Karpas-422 (cell line): ENCODE measurements around the gene FGD4. TPM values are rescaled to one million over a fixed set of nuclear protein-coding genes. Genes with fewer than 3 reads are reported as not detected.

ENCODE experiments used
- DNase-seq: peaks from one replicate; pipeline ENCODE4 v3.0.0-alpha.2; 2015
- H2AFZ ChIP-seq: fragments of 200-600 bp; sonication (generic); 2 replicates; pipeline ENCODE4 v1.6.1; 2014; ENCODE audit warnings: antibody characterized with exemption, low read length, mixed read lengths
- H3K27ac ChIP-seq: fragments of 200-600 bp; sonication (generic); 2 replicates; pipeline ENCODE4 v1.5.1; 2014; ENCODE audit warnings: mild to moderate bottlenecking, low read length, moderate library complexity
- H3K27me3 ChIP-seq: fragments of 200-600 bp; sonication (generic); 2 replicates; pipeline ENCODE4 v1.6.1; 2014; ENCODE audit warnings: low read length, mixed read lengths
- H3K36me3 ChIP-seq: fragments of 200-600 bp; sonication (generic); 2 replicates; pipeline ENCODE4 v1.6.1; 2014; ENCODE audit warnings: low read length, mixed read lengths; ENCODE audit not compliant: insufficient read depth
- H3K4me1 ChIP-seq: fragments of 200-600 bp; sonication (generic); 2 replicates; pipeline ENCODE4 v1.6.1; 2014; ENCODE audit warnings: mild to moderate bottlenecking, low read length, mixed read lengths
- H3K4me2 ChIP-seq: fragments of 200-600 bp; sonication (generic); 2 replicates; pipeline ENCODE4 v1.6.1; 2014; ENCODE audit warnings: low read length, low read depth, mild to moderate bottlenecking; ENCODE audit not compliant: poor library complexity, severe bottlenecking
- H3K4me3 ChIP-seq: fragments of 200-600 bp; sonication (generic); 2 replicates; pipeline ENCODE4 v1.5.1; 2014; ENCODE audit warnings: mild to moderate bottlenecking, antibody characterized with exemption, low read length, mixed read lengths
- H3K79me2 ChIP-seq: fragments of 200-600 bp; sonication (generic); 2 replicates; pipeline ENCODE4 v1.6.1; 2014; ENCODE audit warnings: mild to moderate bottlenecking, low read length, mixed read lengths
- H3K9ac ChIP-seq: fragments of 200-600 bp; sonication (generic); 2 replicates; pipeline ENCODE4 v1.6.0; 2014; ENCODE audit warnings: low read length
- H3K9me2 ChIP-seq: fragments of 200-600 bp; sonication (generic), shearing (Covaris generic); replicated peaks from 2 replicates; pipeline ENCODE4 v1.6.0; 2014; ENCODE audit warnings: mild to moderate bottlenecking, low read length, moderate library complexity; ENCODE audit not compliant: insufficient read depth
- H3K9me3 ChIP-seq: fragments of 300-700, 200-600 bp; sonication (generic); 2 replicates; pipeline ENCODE4 v1.6.1; 2014; ENCODE audit warnings: low read length, mixed read lengths
- H4K20me1 ChIP-seq: fragments of 200-600 bp; sonication (generic); 2 replicates; pipeline ENCODE4 v1.6.1; 2014; ENCODE audit warnings: mild to moderate bottlenecking, antibody characterized with exemption, low read length, low read depth; ENCODE audit not compliant: insufficient read depth
- total RNA-seq: library from RNA; depleted of rRNA; stranded (reverse); fragments of >200 nt; shearing (Covaris generic); gene quantifications from 2 replicates; pipeline ENCODE4 v1.2.3, GENCODE V29; 2014; ENCODE audit warnings: low replicate concordance

Gene FGD4
- total RNA-seq, 1 experiment from 2014 or later: 0.11 TPM

GRCh38 chr12:32369202-32369601 lies 30.2 kb upstream of the FGD4 start:
- Histone ChIP-seq H3K36me3 (no peaks in the 10 kb centered on the region), H3K4me3 (no peak overlapping the region), H3K4me2 (no peak overlapping the region), H2AFZ (no peak overlapping the region), H4K20me1 (no peaks in the 10 kb centered on the region), H3K9ac (no peak overlapping the region), H3K27me3 (no peaks in the 10 kb centered on the region), H3K9me2 (no peaks in the 10 kb centered on the region), H3K79me2 (no peaks in the 10 kb centered on the region), H3K9me3 (no peaks in the 10 kb centered on the region), H3K27ac (no peak overlapping the region), H3K4me1 (no peaks in the 10 kb centered on the region)
- DNase-seq: no peak

- H3K27ac ChIP-seq: no peak overlapping the region
Measured at GRCh38 chr12:32377344-32378055, 21.9 kb upstream of the FGD4 start.

GRCh38 chr12:32379213-32379612 lies 20.1 kb upstream of the FGD4 start:
- H2AFZ ChIP-seq: no peak overlapping the region
- no peak overlapping the region for H3K4me2 ChIP-seq

More at GRCh38 chr12:32377344-32378055, 21.9 kb upstream of the FGD4 start:
- Histone ChIP-seq H2AFZ (no peak overlapping the region), H3K79me2 (no peaks in the 10 kb centered on the region), H3K27me3 (no peaks in the 10 kb centered on the region), H3K36me3 (no peaks in the 10 kb centered on the region), H3K9ac (no peak overlapping the region), H4K20me1 (no peaks in the 10 kb centered on the region), H3K4me1 (no peaks in the 10 kb centered on the region), H3K4me3 (no peak overlapping the region), H3K4me2 (no peak overlapping the region), H3K9me3 (no peaks in the 10 kb centered on the region), H3K9me2 (no peaks in the 10 kb centered on the region)
- no peak for DNase-seq

GRCh38 chr12:32379667-32380066 lies 19.7 kb upstream of the FGD4 start:
- Histone ChIP-seq H2AFZ (no peak overlapping the region), H3K79me2 (no peaks in the 10 kb centered on the region), H3K9me2 (no peaks in the 10 kb centered on the region), H3K9me3 (no peaks in the 10 kb centered on the region), H3K4me2 (no peak overlapping the region), H3K27ac (no peak overlapping the region), H3K36me3 (no peaks in the 10 kb centered on the region), H4K20me1 (no peaks in the 10 kb centered on the region), H3K4me3 (no peak overlapping the region), H3K27me3 (no peaks in the 10 kb centered on the region), H3K4me1 (no peaks in the 10 kb centered on the region), H3K9ac (no peak overlapping the region)
- no peak for DNase-seq

More at GRCh38 chr12:32379213-32379612, 20.1 kb upstream of the FGD4 start:
- Histone ChIP-seq H3K27me3 (no peaks in the 10 kb centered on the region), H3K4me1 (no peaks in the 10 kb centered on the region), H3K4me3 (no peak overlapping the region), H3K27ac (no peak overlapping the region), H4K20me1 (no peaks in the 10 kb centered on the region), H3K79me2 (no peaks in the 10 kb centered on the region), H3K9me2 (no peaks in the 10 kb centered on the region), H3K9me3 (no peaks in the 10 kb centered on the region), H3K9ac (no peak overlapping the region), H3K36me3 (no peaks in the 10 kb centered on the region)
- DNase-seq: no peak

GRCh38 chr12:32382226-32382625 lies 17.1 kb upstream of the FGD4 start:
- H3K9me2 ChIP-seq: no peaks in the 10 kb centered on the region
- H3K9me3 ChIP-seq: no peaks in the 10 kb centered on the region

GRCh38 chr12:32390572-32391219 lies 8.7 kb upstream of the FGD4 start:
- no peak for DNase-seq
- H3K4me2 ChIP-seq: no peak overlapping the region
- no peaks in the 10 kb centered on the region for H4K20me1 ChIP-seq
- no peaks in the 10 kb centered on the region for H3K9me2 ChIP-seq
- no peak overlapping the region for H3K4me3 ChIP-seq
- no peak overlapping the region for H3K27ac ChIP-seq
- H3K27me3 ChIP-seq: no peaks in the 10 kb centered on the region
- H3K9ac ChIP-seq: no peak overlapping the region
- no peaks in the 10 kb centered on the region for H3K79me2 ChIP-seq
- no peak overlapping the region for H2AFZ ChIP-seq
- H3K4me1 ChIP-seq: no peaks in the 10 kb centered on the region
- H3K9me3 ChIP-seq: no peaks in the 10 kb centered on the region
- no peaks in the 10 kb centered on the region for H3K36me3 ChIP-seq

More at GRCh38 chr12:32382226-32382625, 17.1 kb upstream of the FGD4 start:
- no peak for DNase-seq
- Histone ChIP-seq H3K9ac (no peak overlapping the region), H3K79me2 (no peaks in the 10 kb centered on the region), H3K4me1 (no peaks in the 10 kb centered on the region), H4K20me1 (no peaks in the 10 kb centered on the region), H2AFZ (no peak overlapping the region), H3K27ac (no peak overlapping the region), H3K36me3 (no peaks in the 10 kb centered on the region), H3K4me3 (no peak overlapping the region), H3K4me2 (no peak overlapping the region), H3K27me3 (no peaks in the 10 kb centered on the region)

- Histone ChIP-seq H3K9me3 (no peaks in the 10 kb centered on the region), H3K79me2 (no peaks in the 10 kb centered on the region), H3K9me2 (no peaks in the 10 kb centered on the region), H4K20me1 (no peaks in the 10 kb centered on the region), H3K9ac (no peak overlapping the region), H3K27me3 (no peaks in the 10 kb centered on the region; the same call in 1 of the 2 replicates), H3K36me3 (no peaks in the 10 kb centered on the region), H3K4me3 (no peak overlapping the region), H3K4me1 (peaks cover 10% of the 10 kb centered on the region), H3K4me2 (no peak overlapping the region), H2AFZ (no peak overlapping the region), H3K27ac (no peak overlapping the region)
- no peak for DNase-seq
Measured at GRCh38 chr12:32395026-32395425, 4.3 kb upstream of the FGD4 start.

GRCh38 chr12:32397696-32398095 lies 1.7 kb upstream of the FGD4 start:
- Histone ChIP-seq H3K27me3 (no peaks in the 10 kb centered on the region; the same call in 1 of the 2 replicates), H3K9me2 (no peaks in the 10 kb centered on the region), H2AFZ (no peak overlapping the region), H3K79me2 (no peaks in the 10 kb centered on the region), H3K4me1 (peaks cover 11% of the 10 kb centered on the region), H3K9me3 (no peaks in the 10 kb centered on the region), H3K27ac (no peak overlapping the region), H3K9ac (no peak overlapping the region), H3K4me3 (no peak overlapping the region), H3K36me3 (no peaks in the 10 kb centered on the region), H4K20me1 (no peaks in the 10 kb centered on the region), H3K4me2 (no peak overlapping the region)
- no peak for DNase-seq
